ENCODE results near the gene FCER2.

- TF ChIP-seq CTCF (conservative IDR thresholded peaks at IDR 0.05; ENCODE audit: low read depth, low read length) = no peak
- TF ChIP-seq BHLHE40 (IDR thresholded peaks at IDR 0.05; ENCODE audit: low read depth, low read length) = no peak
- TF ChIP-seq SMC3 (IDR thresholded peaks at IDR 0.05; ENCODE audit: low read depth, low read length) = no peak
- TF ChIP-seq MXI1 (IDR thresholded peaks at IDR 0.05; ENCODE audit: borderline replicate concordance, low read depth, low read length) = no peak
These were observed 3.7 kb upstream of the FCER2 start for GRCh38 chr19:7705387-7706187.
